H9 (cell line): ENCODE measurements around the gene TRABD2B. TPM values are rescaled to one million over a fixed set of nuclear protein-coding genes. Genes with fewer than 3 reads are reported as not detected.
A peak's percentile ranks its signal among the peaks of the same experiment; 100 is the strongest.

Experiments
- DNase-seq: peaks from one replicate; pipeline ENCODE4 v3.0.0-alpha.2; 2017
- H2AFZ ChIP-seq: one replicate; pipeline ENCODE4 v1.6.1; 2013; ENCODE audit warnings: mild to moderate bottlenecking, low read length, control low read depth, moderate library complexity
- H2AK5ac ChIP-seq: 2 replicates; pipeline ENCODE4 v1.6.1; 2013; ENCODE audit warnings: low read length, control low read depth, mixed read lengths; ENCODE audit not compliant: insufficient read length
- H2BK120ac ChIP-seq: one replicate; pipeline ENCODE4 v1.6.1; 2013; ENCODE audit warnings: low read depth, mild to moderate bottlenecking, low read length, control low read depth, inconsistent platforms; ENCODE audit not compliant: poor library complexity, severe bottlenecking
- H2BK12ac ChIP-seq: 2 replicates; pipeline ENCODE4 v1.6.1; 2013; ENCODE audit warnings: low read length, control low read depth, mixed read lengths, low read depth; ENCODE audit not compliant: insufficient read length
- H2BK15ac ChIP-seq: 2 replicates; pipeline ENCODE4 v1.6.1; 2013; ENCODE audit warnings: low read depth, low read length, control low read depth
- H2BK20ac ChIP-seq: one replicate; pipeline ENCODE4 v1.6.1; 2013; ENCODE audit warnings: low read depth, mild to moderate bottlenecking, low read length, control low read depth, inconsistent platforms; ENCODE audit not compliant: poor library complexity, severe bottlenecking
- H2BK5ac ChIP-seq: 2 replicates; pipeline ENCODE4 v1.6.1; 2013; ENCODE audit warnings: low read length, control low read depth, mixed read lengths; ENCODE audit not compliant: insufficient read length
- H3K14ac ChIP-seq: 2 replicates; pipeline ENCODE4 v1.6.1; 2013; ENCODE audit warnings: low read length, control low read depth; ENCODE audit not compliant: insufficient read depth
- H3K18ac ChIP-seq: 2 replicates; pipeline ENCODE4 v1.6.1; 2013; ENCODE audit warnings: low read depth, mild to moderate bottlenecking, mixed read lengths, low read length, control low read depth; ENCODE audit not compliant: insufficient read length
- H3K23ac ChIP-seq: 2 replicates; pipeline ENCODE4 v1.6.1; 2013; ENCODE audit warnings: low read length, control low read depth, mixed read lengths, low read depth; ENCODE audit not compliant: insufficient read length
- H3K23me2 ChIP-seq: 2 replicates; pipeline ENCODE4 v1.6.1; 2013; ENCODE audit warnings: low read depth, mild to moderate bottlenecking, mixed read lengths, low read length, control low read depth; ENCODE audit not compliant: insufficient read length, poor library complexity, severe bottlenecking
- H3K27ac ChIP-seq: 2 replicates; pipeline ENCODE4 v1.5.1; 2013; ENCODE audit warnings: low read length, control low read depth, mixed read lengths, low read depth; ENCODE audit not compliant: insufficient read length
- H3K27me3 ChIP-seq: 2 replicates; pipeline ENCODE4 v1.6.1; 2013; ENCODE audit warnings: low read length, control low read depth, inconsistent platforms; ENCODE audit not compliant: insufficient read depth
- H3K4ac ChIP-seq: 2 replicates; pipeline ENCODE4 v1.6.1; 2013; ENCODE audit warnings: low read depth, mild to moderate bottlenecking, control low read depth, inconsistent platforms, low read length, moderate library complexity
- H3K4me1 ChIP-seq: 2 replicates; pipeline ENCODE4 v1.6.1; 2013; ENCODE audit warnings: low read length, control low read depth, inconsistent platforms; ENCODE audit not compliant: insufficient read depth
- H3K4me2 ChIP-seq: 2 replicates; pipeline ENCODE4 v1.6.1; 2013; ENCODE audit warnings: low read length, control low read depth, mixed read lengths; ENCODE audit not compliant: insufficient read length, insufficient read depth
- H3K56ac ChIP-seq: 2 replicates; pipeline ENCODE4 v1.6.1; 2013; ENCODE audit warnings: low read depth, mild to moderate bottlenecking, mixed read lengths, low read length, control low read depth; ENCODE audit not compliant: insufficient read length
- H3K79me1 ChIP-seq: 2 replicates; pipeline ENCODE4 v1.6.1; 2013; ENCODE audit warnings: low read depth, mild to moderate bottlenecking, moderate library complexity, low read length, control low read depth, inconsistent platforms; ENCODE audit not compliant: insufficient read depth, poor library complexity, severe bottlenecking
- H3K79me2 ChIP-seq: 2 replicates; pipeline ENCODE4 v1.6.1; 2013; ENCODE audit warnings: low read length, control low read depth, inconsistent platforms; ENCODE audit not compliant: insufficient read depth
- H3K9ac ChIP-seq: 2 replicates; pipeline ENCODE4 v1.6.1; 2013; ENCODE audit warnings: low read length, control low read depth, mixed read lengths; ENCODE audit not compliant: insufficient read length; ENCODE audit errors: extremely low read depth
- H3K9me3 ChIP-seq: one replicate; pipeline ENCODE4 v1.6.1; 2013; ENCODE audit warnings: low read depth, low read length, inconsistent platforms; ENCODE audit not compliant: control insufficient read depth
- H3T11ph ChIP-seq: one replicate; pipeline ENCODE4 v1.6.1; 2013; ENCODE audit warnings: mild to moderate bottlenecking, low read length, control low read depth, inconsistent platforms
- H4K20me1 ChIP-seq: one replicate; pipeline ENCODE4 v1.6.1; 2013; ENCODE audit not compliant: control insufficient read depth, insufficient read length, insufficient read depth
- H4K5ac ChIP-seq: 2 replicates; pipeline ENCODE4 v1.6.1; 2013; ENCODE audit warnings: low read depth, mild to moderate bottlenecking, mixed read lengths, low read length, control low read depth; ENCODE audit not compliant: insufficient read length
- H4K8ac ChIP-seq: replicated peaks from 2 replicates; pipeline ENCODE4 v1.6.1; 2013; ENCODE audit warnings: low read length, control low read depth, mixed read lengths, low read depth; ENCODE audit not compliant: insufficient read length
- H4K91ac ChIP-seq: 2 replicates; pipeline ENCODE4 v1.6.1; 2013; ENCODE audit warnings: low read depth, mild to moderate bottlenecking, moderate library complexity, mixed read lengths, low read length, control low read depth; ENCODE audit not compliant: insufficient read length
- H3K27ac Mint-ChIP-seq, 3 experiments: 2 replicates in 2 of 3; 3 replicates in 1 of 3; pipeline ENCODE4 v1.8.0; 2020 to 2021; ENCODE audit warnings: mixed read lengths in 3 of 3, mild to moderate bottlenecking in 1 of 3, moderate library complexity in 1 of 3
- H3K27me3 Mint-ChIP-seq: 2 replicates; pipeline ENCODE4 v1.8.0; 2021; ENCODE audit warnings: low read depth, mild to moderate bottlenecking, moderate library complexity, mixed read lengths
- H3K36me3 Mint-ChIP-seq, 3 experiments: 2 replicates in 2 of 3; 3 replicates in 1 of 3; pipeline ENCODE4 v1.8.0; 2020 to 2021; ENCODE audit warnings: low read depth in 3 of 3, mixed read lengths in 3 of 3; ENCODE audit not compliant: insufficient read depth in 1 of 3
- H3K4me1 Mint-ChIP-seq, 2 experiments: 2 replicates each; pipeline ENCODE4 v1.8.0; 2020; ENCODE audit warnings: mixed read lengths in 2 of 2
- H3K4me3 Mint-ChIP-seq, 2 experiments: 2 replicates in 1 of 2; 3 replicates in 1 of 2; pipeline ENCODE4 v1.8.0; 2020 to 2021; ENCODE audit warnings: mild to moderate bottlenecking in 2 of 2, mixed read lengths in 2 of 2, moderate library complexity in 1 of 2
- H3K9me3 Mint-ChIP-seq, 2 experiments: 2 replicates in 1 of 2; 3 replicates in 1 of 2; pipeline ENCODE4 v1.8.0; 2020; ENCODE audit warnings: mild to moderate bottlenecking in 2 of 2, mixed read lengths in 2 of 2, moderate library complexity in 1 of 2
- CTCF ChIP-seq: fragments of 200-600 bp; sonication (generic); conservative IDR thresholded peaks from 3 replicates; pipeline ENCODE4 v1.8.0; 2021; ENCODE audit warnings: antibody characterized with exemption, mild to moderate bottlenecking
- WGBS: extraction: QIAGEN DNeasy Blood & Tissue Kit; methylation state at CpG from one replicate; pipeline ENCODE4 v1.1.7; 2013; ENCODE audit warnings: missing lambda C conversion rate, low lambda C conversion rate, mixed read lengths; ENCODE audit not compliant: insufficient read length; ENCODE audit errors: extremely low coverage; 5-methylcytosine and 5-hydroxymethylcytosine counted together
- total RNA-seq: library from RNA; stranded (reverse); gene quantifications from 2 replicates; pipeline ENCODE4 v1.2.1, GENCODE V29; 2021

TRABD2B gene
- total RNA-seq, 1 experiment from 2014 or later, result 2.3 TPM

GRCh38 chr1:48028218-48029069 lies 31.3 kb upstream of the TRABD2B start:
- H3K4me2 ChIP-seq, result no peak overlapping the region
- H3K14ac ChIP-seq, result no peak overlapping the region
- no peak for TF ChIP-seq CTCF
- H2AFZ ChIP-seq, result no peak overlapping the region
- no peak overlapping the region for H2BK12ac ChIP-seq
- no peaks in the 10 kb centered on the region for H4K20me1 ChIP-seq
- no peaks in the 10 kb centered on the region for H3K36me3 Mint-ChIP-seq
- no peak overlapping the region for H2BK15ac ChIP-seq
- no peak overlapping the region for H2BK5ac ChIP-seq
- H3K9ac ChIP-seq, result no peak overlapping the region
- H3K79me2 ChIP-seq, result no peaks in the 10 kb centered on the region
- H3T11ph ChIP-seq, result no peak overlapping the region
- no peak overlapping the region for H3K23ac ChIP-seq
- H4K91ac ChIP-seq, result no peak overlapping the region
- no peak overlapping the region for H3K4me3 Mint-ChIP-seq
- H3K27ac Mint-ChIP-seq, result peak overlapping the region in 1 of 3 experiments; percentile 57; a peak in 2 of 7 replicates
- H2BK120ac ChIP-seq, result no peak overlapping the region
- H3K27me3 Mint-ChIP-seq, result peaks cover 9% of the 10 kb centered on the region
- no peak for DNase-seq
- H3K27me3 ChIP-seq, result no peaks in the 10 kb centered on the region
- H3K56ac ChIP-seq, result no peak overlapping the region
- no peak overlapping the region for H3K4ac ChIP-seq
- no peak overlapping the region for H2AK5ac ChIP-seq
- no peak overlapping the region for H2BK20ac ChIP-seq
- H3K18ac ChIP-seq, result no peak overlapping the region
- H3K4me1 ChIP-seq, result peaks cover 7% of the 10 kb centered on the region; the same call in 1 of the 2 replicates
- H3K4me1 Mint-ChIP-seq, result peaks cover 53 to 55% of the 10 kb centered on the region in 2 experiments
- H3K9me3 Mint-ChIP-seq, result no peaks in the 10 kb centered on the region; a peak in 2 of 5 replicates
- no peak overlapping the region for H3K27ac ChIP-seq
- no peak overlapping the region for H4K8ac ChIP-seq
- H4K5ac ChIP-seq, result no peak overlapping the region
- no CpG with 5 or more reads among the region's 12 CpGs for WGBS
- no peaks in the 10 kb centered on the region for H3K23me2 ChIP-seq
- H3K9me3 ChIP-seq, result no peaks in the 10 kb centered on the region
- H3K79me1 ChIP-seq, result no peaks in the 10 kb centered on the region
